GM18861 (cell line): ENCODE results near the gene C1orf174.

Experiments used
- ATAC-seq: cut with Tn5 transposase; IDR thresholded peaks from one replicate; pipeline ENCODE4 v1.9.1; 2021; ENCODE audit not compliant: unreplicated experiment

Gene C1orf174

DNA sequence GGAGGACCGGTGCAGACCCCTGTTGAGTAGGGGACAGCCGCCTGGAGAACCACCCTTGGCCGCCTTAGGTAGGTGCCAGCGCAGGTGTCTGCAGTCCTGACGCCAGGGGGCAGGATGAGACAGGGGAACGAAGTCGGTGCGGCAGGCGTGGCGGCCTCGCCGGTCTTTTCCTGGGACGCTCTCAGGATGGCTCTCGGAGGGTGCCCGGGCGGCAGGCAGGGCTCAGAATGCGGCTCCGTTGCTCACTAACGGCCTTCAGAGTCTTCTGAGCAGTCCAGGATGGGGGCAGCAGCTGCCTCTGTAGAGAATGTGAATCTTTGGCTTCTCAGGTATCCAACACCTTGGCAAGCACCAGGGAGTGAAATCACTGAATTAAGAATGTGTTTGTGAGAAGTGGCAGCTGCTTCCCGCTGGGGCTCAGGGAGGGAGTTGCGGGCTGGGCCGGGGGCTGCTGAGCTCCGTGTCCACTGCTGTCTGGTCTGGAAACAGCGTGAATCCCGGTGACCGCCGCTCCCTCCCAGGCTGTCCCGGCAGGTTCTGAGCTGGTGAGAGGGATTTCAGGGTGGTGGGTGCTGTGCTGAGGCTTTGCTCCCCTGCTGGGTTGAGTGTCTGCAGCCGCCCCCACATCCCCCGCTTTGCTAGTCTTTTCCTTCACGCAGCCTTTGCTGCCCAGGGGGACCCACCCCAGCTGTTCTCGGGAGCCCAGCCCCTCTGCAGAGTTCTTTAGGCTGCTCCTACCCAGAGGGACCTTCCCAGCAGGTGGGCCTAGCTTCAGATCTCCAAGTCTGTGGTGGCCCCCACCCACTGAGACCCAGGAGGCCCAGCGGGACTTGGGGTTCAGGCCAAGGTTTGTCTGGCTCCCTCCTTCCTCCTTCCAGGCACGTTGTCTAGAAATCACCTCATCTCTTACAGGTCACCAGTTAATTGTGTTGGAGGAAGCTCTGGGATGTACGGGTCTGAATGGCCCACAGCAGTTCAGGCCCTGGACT lies 11.1 kb upstream of the C1orf174 start:
- no peak for ATAC-seq

DNA sequence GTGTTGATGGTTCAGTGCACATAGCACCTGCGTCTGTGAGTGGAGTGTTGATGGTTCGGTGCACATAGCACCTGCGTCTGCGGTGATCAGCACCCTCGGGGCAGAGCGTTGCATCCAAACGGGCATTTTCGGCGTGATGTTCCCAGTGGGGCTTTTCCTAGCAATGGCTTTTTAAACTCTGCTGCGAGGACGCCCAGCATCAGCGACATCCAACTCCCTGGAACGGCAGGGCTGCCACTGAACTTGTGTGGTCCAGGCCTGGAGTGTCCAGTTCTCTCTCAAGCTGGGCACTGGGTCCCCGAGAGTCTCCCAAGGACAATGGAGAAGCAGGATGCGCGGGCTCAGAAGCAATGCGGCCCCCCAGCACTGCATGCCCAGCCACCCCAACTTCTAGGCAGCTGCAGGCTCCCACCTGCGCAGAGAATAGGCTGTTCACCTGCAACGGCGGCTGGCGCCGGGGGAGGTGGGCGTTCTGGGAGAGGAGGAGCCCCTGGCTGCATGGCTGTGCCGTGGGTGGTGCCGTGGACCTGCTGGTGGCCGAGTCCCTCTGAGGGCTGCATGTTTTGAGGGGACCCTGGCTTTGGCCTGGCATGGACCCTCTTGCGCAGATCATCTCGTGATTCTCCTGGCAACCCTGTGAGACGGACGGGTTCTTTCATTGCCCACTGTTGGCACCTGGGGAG lies 10.1 kb upstream of the C1orf174 start:
- no peak for ATAC-seq

DNA sequence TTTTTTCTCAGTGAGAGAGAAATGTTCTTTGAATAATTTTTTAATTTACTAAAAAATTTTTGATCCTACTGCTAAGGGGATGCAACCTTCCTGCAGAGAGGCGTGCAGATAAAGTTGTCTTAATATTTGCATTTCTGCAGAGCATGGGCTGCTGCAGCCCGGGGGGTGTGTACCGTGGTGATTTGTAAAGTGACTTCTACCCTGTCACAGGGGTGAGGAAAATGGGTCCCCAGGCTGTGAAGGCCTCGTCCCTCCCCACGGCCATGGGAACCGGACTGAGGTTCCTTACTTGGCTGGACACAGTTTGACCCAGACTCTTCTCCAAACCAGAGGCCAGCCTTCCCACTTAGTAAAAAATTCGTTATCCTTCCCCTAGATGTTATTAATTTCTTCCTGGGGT lies 9.5 kb upstream of the C1orf174 start:
- no peak for ATAC-seq

DNA sequence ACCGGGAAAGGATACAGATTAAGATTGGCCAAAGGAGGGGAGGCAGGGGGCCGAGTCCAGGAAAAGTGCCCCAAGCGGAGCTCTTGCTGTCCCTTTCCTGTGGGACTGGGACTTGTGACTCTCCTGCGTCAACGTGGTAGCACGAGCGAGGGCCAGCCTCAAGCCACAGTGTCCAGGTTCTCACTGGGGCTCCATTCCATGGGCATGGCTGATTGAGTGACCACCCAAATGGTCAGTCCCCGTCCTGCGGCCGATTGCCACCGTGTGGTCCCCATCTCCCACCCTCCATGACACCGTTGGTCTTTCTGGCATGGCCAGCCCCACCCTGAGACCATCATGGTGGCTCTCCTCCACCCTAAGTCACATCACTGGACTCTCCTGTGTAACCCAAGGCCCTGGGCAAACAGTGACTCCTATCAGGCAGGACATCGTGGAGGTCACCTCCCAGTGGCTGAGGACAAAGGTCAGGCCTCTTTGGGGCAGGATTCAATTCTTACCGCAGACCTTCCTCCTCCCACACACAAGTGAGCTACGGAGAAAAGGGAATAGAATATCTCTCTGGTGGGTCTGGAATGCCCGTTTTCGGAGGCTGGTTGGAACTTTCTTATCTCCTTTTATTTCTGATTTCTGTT lies 8.9 kb upstream of the C1orf174 start:
- no peak for ATAC-seq

DNA sequence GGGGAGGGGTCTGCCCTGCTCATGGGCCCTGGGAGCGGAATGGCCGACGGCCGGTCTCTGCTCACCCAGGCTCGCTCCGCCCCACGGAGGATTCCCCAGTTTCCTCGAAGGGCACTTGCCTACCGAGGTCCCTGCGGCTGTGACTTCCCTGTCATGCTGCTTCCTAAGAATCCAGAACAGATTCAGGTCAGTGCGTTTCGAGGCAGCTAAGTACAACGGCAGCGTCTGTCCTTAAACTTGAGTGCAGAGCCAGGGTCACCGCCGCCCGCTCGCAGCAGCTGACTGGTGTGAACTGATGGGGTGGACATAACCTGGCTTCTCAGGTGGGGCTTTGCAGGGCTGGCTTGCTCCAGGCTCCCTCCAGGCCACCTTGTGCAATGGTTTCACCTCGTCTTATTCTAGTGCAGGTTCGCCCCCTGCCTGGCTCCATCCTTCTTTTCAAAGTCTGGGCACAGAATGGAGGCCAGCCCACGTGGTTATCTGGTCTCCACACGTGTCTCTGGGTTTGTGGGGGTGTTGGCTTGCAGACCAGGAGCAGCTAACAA lies 7.6 kb upstream of the C1orf174 start:
- ATAC-seq = no peak

DNA sequence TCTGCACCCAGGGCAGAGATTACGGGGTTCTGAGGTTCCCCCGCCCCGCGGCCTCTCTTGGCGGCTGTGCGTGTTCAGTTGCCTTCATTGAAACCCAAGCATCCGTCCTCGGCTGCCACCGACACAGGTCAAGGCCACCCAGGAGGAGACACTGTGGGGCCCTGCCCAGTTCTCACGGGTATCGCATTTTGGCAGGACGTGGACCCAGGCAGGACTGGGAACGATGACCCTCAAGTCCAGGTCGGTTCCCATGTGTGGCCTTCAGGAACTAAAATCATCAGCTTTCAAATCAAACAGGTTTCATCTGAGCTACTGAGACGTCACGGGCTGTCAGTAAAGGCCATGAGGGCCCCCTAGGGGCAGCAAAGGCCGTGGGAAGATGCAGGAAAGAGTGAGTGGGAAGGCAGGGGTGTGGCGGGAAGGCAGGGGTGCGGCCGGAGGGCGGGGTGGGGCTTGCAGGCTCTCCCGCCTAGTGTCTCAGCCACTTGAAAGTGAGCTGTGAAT lies 7.0 kb upstream of the C1orf174 start:
- no peak for ATAC-seq

DNA sequence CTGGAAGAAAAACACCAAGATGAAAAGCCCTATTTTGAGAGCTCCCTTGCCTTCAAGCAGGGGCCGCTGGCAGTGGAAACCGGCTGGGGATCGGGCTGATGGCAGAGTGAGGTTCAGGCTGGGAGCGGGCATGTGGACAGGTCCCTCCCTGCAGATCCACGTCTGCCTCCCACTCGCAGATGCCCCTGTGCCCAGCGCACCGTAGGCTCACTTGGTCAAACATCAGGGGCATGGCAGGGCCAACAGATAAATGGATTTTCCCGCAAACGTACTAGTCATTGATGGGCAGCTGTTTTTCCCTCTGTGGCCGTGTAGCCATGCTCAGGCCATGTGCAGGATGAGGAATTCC lies 6.6 kb upstream of the C1orf174 start:
- no peak for ATAC-seq

DNA sequence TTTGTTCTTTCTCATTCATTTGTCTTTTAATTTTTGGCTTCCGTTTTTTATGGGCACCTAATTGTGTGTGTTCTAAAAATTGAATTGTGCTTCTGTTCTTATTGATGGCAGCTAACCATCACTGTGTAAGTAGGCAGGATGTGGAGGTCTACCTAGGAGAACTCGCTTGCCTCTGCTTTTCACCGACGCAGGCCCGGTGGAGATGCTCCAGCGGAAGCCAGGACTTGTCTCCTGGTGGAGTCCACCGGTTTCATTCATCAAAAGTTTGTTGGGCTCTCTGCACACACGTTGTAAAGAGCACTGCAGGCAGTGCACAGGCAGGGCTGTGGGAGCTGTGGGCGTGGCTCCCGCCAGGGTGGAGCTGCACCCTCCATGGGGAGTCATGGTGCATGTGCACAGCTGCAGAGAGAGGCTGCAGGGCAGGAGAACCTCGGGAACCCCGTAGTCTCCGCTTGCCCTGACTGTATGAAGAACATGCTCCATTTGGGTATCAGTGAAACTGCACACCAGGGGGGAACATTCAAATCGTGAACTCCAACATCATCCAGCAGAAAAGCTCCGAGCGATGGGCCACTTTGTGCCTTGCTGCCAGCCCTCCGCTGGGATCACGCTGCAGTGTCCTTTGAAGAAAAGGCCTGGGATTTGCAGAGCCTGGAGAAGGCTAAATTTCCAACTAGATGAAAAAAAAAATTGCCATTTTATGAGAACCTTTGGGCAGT lies 6.0 kb upstream of the C1orf174 start:
- ATAC-seq = no peak

DNA sequence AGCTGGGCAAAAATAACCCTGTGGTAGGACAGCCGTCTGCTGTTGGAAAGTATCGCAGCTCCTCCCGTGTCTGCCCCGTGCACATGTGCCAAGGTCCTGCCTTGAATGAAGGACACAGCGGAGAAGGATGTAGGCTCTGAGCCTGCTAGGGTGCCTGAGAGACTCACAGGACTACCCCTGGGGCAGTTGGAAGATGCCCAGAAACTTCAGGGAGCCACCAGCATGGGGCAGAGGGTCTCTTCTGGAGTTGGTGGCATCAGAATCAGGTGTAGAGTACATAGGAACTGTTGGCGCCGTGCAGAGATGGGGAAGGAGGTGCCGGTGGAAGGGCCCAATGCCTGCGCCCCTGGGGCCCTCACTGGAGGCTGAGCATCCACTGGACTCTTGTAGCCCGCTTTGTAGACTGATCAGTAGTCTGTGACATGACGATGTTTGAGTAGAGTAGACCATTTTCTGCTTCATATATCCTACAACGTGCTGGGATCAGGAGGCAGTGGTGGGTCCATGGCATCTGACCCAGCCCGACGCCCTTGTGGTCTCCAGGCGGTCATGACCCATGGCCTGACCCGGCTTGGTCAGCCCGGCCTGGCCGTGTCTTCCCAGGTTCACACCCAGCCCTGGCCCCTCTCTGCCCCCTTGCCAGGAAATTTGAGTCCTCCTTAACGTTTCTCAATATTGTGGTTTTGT lies 5.3 kb upstream of the C1orf174 start:
- no peak for ATAC-seq

DNA sequence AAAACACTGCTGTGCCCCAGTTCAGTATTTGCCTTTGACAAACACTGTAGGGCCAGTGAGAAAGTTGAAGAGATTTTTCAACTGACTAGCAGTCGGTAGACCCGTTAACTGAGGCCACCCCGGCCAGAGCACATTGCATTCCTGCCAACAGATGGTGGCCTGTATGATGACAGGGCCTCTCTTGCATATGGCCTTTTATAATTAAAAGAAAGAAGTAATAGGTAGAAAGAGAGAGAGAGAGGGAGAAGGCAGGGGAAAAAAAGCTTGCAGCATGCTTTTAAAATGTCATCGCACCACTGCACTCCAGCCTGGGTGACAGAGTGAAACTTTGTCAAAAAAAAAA lies 4.7 kb upstream of the C1orf174 start:
- no peak for ATAC-seq

DNA sequence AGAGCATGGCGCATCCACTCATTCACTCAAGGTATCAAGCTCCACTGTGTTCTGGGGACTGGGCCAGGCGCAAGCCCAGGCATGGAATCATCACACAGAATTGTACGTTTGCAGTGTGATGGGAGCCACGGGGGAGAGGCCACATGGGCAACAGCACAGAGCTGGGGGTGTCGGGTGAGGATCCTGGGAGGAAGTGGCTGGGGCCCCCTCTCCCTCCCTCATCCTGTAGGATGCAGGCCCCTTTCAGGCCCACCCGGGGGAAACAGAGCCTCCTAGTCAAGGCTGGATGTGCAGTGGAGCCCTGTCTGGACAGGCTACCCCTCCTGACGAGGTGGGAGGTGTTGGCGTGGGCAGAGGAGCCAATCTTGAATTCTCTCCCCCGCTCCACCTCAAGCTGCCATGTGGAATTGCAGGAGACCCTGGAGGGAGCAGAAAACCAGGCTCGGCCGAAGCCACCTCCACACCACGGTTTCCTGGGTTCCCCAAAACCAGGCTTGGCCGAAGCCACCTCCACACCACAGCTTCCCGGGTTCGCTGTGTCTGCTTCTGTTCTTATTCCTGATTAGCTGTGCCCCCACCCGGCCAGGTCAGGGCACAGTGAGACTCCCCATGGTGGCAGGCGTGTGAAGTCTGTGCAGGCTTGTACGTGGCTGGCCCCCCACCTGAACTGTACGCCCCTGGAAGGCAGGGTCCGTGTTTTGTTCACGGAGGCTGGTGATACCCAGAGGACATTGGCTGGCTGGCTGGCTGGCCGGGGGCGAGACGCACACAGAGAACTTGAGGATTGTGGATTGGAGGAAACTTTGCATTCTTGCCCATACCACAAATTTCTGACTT lies 4.2 kb upstream of the C1orf174 start:
- ATAC-seq = no peak

DNA sequence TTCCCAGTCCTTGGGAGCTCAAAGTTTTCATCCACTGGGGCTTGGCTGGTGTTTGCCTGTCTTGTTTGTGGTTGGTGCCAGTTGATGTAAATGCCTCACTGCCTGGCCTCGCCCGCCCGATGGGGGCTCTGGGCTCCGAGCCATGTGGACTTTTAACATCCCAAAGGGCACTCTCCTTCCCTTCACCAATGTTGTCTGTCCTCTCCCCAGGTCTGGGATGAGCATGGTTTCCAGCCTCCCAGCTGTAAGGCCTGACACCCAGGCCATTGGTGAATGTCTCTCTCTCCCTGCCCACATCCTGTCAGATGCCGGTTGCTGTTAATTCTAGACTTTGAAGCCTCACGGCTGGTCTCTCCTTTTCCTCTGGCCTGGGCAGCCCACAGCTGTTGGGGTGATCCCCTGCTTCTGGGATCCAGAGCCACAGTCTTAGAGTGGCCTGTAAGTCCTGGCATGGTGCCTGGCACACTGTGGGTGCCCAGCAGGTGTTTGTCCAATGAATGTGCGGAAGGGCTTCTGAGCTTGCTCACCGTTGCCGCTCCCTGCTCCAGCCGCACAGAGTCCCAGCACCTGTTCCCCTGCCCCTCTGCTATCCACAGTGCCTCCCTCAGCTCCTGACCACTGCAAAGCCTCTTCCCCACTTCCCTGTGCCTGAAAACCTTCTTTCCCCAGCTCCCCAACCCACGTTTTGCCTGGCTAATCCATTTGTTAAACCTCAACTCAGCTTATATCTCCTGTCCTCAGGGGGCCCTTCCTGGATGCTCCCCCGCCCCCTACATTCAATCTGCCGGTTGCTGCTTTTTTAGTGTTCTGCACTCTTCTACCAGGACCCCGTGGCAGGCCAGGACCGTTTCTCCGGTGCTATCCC lies 3.3 kb upstream of the C1orf174 start:
- ATAC-seq = no peak

DNA sequence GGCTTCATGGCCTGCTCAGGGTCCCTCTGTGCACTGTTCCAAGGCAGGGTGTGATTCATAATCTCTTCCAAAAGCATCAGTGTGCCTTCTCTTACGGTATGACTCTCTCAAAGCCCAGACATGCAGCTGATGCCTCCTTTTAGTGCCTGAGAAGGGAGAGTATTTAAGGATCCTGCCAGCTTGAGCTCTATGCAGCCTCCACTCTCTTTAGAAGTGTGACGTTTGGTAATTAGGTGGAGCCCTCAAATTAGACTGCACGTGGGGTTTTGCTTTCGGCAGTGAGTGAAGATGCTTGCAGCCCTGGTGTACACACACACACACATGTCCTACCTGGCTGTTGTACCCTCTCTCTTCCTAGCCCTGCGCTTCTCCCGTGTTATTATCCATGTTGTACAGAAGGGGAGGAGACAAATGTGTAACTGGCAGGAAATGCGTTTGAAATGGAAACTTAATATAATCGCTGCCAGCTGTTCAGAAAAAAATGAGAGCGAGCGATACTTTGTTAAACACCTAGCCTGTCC lies 2.6 kb upstream of the C1orf174 start:
- ATAC-seq = no peak

DNA sequence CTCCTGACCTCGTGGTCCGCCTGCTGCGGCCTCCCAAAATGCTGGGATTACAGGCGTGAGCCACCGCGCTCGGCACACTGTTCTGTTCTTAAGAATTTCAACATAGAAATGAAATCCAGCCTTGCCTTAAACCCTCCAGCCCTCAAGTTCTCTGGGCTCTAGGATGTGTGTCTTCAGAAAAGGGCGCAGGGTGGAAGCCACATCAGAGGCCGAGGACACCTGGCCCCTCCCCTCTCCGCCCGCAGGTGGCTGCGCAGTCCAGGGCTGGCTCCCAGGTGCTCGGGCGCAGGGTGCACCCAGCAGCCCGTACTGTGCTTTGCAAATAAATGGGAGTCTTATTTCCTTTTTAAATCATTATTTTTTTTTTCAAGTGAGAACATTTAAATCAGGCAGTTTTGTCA lies 2.0 kb upstream of the C1orf174 start:
- ATAC-seq = no peak

DNA sequence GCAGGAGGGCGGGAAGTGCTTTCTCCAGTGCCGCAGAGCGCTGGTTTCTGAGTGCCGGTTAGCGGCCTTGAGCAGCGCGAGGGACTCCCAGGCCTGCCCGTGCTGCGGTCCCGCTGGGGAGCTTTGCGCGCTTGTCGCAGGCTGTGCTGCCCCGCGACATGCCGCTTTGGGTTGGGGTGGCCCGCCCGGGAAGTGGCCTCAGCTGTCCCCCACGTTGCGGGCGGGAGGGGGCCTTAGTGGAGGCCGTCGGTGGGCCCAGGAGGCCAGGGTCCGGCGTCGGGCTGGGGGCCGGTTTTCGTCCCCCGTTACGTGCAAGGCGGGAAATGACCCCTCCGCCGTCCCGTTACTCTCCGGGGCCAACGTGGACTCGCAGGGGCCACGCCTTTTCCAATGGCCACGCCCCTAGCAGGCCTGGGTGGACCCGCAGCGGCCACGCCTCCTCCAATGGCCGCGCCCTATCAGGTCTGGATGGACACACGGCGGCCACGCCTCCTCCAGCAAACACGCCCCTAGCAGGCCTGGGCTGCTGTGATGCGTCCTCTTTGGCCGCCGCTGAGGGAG lies 977 bp upstream of the C1orf174 start:
- ATAC-seq = peak; percentile 30

DNA sequence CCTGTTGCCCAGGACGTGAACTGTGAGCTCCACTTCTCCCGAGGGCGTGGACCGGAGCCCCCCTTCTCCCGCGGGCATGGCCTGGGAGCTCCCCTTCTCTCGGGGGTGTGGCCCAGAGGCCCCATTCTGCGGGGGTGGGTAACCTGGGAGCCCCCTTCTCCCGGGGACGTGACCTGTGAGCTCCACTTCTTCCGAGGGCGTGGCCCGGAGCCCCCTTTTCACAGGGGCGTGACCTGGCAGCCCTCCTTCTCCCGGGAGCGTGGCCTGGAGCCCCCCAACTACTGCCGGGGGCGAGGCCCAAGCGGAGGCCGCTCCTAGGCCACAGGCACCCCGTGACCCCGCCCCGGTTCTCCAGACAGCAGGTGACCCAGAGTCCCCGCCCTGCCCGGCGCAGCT lies 320 bp downstream of the C1orf174 start:
- peak; percentile 4 for ATAC-seq

DNA sequence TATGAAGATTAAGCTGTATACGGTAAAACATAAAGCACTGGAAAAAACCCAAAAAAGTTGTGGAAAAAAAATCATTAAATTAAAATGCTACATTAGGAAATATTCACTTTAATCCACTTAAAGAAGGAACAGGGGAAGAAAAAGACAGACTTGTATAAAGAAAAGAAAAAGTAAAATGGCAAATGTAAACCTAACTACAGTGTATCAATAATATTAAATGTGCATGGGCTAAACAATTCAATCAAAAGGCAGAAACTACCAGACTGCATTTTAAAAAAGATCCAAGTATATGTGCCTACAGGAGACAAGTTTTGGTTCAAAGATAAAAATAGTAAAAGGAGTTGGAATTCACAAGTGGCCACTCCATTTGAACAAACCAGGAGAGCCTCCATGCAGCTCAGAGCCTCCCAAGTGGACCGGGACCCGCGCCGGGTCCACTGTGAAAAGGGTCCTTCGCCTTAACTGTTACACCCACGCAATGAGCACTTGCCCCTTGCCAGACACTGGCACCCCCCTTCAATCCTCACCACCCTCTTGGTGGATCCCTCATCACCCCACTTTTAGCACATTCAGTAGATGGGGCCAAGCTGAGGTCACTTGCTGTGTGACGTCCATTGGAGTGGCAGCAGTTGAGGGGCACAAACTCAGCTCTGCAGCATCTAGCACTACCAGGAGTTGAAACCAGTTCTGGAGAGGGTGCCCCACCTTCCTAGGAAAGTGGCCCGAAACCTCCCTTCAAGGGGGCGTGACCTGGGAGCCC lies 898 bp downstream of the C1orf174 start:
- ATAC-seq = no peak

DNA sequence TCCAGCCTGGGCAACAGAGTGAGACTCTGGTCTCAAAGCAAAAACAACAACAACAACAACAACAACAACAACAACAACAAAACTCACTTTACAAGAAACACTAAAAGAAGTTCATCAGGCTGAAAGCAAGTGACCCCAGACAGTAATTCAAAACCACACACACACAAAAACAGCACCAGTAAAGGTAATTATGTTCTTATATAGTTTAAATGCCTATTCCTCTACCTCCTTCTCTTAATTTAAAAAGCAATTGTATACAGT lies 1.7 kb downstream of the C1orf174 start:
- no peak for ATAC-seq
